PC-9 (cell line): ENCODE measurements around the gene LHX6.

ENCODE experiments used
- EZH2 ChIP-seq: fragments of 200-600 bp; sonication (generic); IDR thresholded peaks from 2 replicates; pipeline ENCODE4 v1.8.0; 2017; ENCODE audit warnings: antibody characterized with exemption, low read depth
- TF ChIP-seq, protein P1 (sequence below): fragments of 200-600 bp; sonication (generic); conservative IDR thresholded peaks from 2 replicates; pipeline ENCODE4 v1.6.1; 2017; ENCODE audit warnings: mixed run types, antibody characterized with exemption, mild to moderate bottlenecking, moderate library complexity

DNA sequence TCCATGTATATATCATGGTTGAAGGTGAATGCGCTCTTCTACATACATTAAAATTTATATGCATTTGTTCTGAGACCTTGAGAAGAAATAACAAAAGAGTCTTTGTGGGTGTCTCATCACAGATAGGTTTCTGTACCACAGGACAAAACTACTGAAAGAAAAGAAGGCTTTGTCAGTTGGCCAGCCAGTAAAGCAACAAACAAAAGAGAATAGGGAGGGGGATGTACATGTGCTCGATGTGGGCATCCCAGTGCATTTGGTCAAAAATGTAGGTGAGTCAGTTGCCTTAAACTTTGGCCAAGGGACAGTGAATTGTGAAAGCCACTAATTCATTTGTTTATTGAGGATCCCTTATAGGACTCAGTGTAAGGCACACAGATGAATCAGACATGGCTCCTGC, 22.6 kb upstream of the LHX6 start:
- TF ChIP-seq, protein P1, sequence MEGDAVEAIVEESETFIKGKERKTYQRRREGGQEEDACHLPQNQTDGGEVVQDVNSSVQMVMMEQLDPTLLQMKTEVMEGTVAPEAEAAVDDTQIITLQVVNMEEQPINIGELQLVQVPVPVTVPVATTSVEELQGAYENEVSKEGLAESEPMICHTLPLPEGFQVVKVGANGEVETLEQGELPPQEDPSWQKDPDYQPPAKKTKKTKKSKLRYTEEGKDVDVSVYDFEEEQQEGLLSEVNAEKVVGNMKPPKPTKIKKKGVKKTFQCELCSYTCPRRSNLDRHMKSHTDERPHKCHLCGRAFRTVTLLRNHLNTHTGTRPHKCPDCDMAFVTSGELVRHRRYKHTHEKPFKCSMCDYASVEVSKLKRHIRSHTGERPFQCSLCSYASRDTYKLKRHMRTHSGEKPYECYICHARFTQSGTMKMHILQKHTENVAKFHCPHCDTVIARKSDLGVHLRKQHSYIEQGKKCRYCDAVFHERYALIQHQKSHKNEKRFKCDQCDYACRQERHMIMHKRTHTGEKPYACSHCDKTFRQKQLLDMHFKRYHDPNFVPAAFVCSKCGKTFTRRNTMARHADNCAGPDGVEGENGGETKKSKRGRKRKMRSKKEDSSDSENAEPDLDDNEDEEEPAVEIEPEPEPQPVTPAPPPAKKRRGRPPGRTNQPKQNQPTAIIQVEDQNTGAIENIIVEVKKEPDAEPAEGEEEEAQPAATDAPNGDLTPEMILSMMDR = no peak
- no peak for TF ChIP-seq EZH2
